NCI-H1092 (cell line): ENCODE data around the gene ANKS1A.

Experiments used
- DNase-seq: peaks from one replicate; lab custom pipeline; 2025; lab: John Stamatoyannopoulos, UW

ANKS1A gene

DNA sequence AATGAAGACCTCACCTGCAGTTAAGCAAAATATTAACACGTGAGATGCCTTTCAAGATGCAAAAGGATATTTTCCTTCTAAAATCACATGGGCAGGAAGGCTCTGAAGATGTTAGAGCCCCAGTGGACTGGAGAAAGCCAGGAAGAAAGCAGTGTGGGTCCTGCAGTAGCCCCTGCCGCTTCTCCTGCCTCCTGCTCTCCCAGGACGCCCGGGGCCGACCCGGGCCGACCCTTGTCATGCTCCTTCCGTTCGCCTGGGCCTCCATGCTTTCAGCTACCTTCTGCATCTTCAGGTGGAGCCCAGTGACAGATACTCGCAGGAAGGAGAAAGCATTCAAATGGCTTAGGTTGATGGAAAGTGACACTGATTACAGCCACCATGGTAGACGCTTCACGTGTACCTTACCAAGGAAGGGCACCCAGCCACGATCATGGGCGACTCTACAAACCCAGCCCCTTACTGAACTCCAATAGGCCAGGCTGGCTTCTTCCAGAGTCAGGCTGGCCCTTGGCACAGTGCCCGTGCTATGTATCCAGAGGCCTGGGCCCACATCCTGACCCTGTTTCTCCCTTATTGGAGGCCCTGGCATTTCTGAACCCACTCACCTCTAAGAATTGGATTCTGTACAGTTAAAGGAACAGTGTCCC is 183.1 kb downstream of the ANKS1A start:
- no peak for DNase-seq

- no peak for DNase-seq
Measured at GRCh38 chr6:35072698-35073055, 183.6 kb downstream of the ANKS1A start.

GRCh38 chr6:35073211-35073610 is 184.2 kb downstream of the ANKS1A start:
- DNase-seq: no peak

- DNase-seq: no peak
Measured at GRCh38 chr6:35073766-35074471, 184.9 kb downstream of the ANKS1A start.

- no peak for DNase-seq
Measured at GRCh38 chr6:35076997-35077712, 188.1 kb downstream of the ANKS1A start.

DNA sequence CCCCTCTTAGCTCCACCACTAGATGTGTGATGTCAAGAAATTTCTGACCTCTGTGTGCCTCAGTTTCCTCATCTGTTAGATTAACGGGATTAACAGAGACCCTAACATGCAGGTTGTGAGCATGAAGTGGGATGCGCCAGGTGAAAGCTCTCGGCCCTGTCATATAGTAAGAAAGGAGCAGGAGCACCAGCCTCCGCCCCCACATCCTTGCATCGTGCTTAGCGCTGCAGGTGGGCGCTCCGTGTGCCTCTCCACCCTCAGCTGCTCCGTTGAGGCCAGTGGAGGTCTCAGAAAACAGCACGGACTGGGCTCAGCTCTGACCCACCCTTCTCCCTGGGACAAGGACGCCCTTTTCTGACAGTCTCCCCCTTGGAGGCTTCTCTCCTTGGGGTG is 188.7 kb downstream of the ANKS1A start:
- DNase-seq: no peak

DNA sequence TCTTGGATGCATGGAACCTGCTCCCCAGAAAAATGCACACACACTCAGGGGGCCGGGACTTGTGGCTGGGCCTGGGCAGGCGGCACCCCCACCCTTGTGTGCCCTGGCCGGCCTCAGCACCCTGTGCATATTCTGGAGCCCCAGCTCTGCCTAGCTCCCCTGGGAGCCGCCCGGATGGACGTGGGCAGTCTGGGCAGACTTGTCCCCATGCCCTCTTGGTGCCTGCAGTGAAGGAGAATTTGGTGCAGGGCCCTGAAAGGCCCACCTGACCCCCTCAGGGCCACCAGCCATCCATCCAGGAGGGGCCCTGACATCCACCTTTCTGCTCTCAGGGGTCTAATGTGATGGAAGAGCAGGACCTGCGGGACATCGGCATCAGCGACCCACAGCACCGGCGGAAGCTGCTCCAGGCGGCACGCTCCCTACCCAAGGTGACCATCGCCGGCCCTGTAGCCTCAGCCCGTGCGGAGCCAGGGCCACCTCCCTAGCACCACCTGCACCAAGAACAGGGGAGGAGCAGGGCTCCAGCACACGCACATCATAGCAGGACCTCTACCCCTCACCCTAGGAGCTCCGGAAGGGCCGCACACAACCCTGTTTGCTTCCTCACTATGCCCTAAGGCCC is 189.3 kb downstream of the ANKS1A start:
- DNase-seq: no peak

DNA sequence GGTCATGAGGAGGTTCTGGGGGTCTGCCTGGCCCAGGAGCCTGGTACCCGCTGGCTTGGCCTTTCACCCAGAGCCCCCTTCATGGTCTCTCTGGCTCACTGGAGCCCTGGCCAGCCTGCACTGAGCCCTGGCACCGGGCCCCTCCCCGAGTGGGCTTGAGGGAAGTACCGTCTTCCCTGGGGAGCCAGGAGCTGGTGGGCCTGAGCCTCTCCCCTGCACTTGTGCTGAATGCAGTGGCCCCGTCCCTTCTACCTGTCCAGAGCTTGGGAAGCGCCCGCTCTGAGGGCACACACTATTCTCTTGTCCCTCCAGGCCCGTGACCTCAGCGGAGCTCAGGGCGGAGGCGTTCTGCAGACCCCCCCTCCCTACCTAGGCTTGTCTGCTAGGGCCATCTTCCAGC is 189.8 kb downstream of the ANKS1A start:
- DNase-seq: no peak

GRCh38 chr6:35079311-35080000 is 190.4 kb downstream of the ANKS1A start:
- DNase-seq: no peak

DNA sequence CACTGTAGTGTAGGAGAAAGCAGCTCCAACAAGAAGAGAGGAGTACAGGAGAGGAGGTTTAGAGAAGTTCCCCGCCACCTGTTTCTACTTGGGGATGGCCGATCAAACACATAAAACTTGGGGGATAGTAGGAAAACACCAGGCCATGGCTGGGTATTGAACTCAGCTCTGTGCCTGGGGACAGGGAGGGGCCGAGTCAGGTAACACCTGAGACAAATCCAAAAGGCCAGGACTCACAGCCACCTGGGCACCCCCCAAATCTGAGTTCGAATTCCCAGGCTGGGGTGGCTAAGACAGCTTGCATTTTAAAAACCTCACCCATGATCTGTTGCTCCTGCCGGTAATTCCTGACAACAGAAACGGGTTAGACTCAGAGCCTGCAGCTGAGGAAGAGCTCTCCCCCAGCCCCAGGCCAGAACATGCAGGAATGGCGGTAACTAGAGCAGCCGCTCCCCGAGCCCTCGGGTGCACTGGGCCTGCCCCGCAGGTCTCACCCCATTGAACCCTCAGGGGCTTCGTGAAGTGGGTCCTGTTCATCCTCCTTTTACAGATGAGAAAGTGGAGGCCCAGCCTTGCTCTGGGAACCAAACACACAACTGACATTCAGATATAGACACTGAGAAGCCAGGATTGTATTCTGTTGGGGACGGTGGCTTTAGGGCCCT is 191.1 kb downstream of the ANKS1A start:
- no peak for DNase-seq

DNA sequence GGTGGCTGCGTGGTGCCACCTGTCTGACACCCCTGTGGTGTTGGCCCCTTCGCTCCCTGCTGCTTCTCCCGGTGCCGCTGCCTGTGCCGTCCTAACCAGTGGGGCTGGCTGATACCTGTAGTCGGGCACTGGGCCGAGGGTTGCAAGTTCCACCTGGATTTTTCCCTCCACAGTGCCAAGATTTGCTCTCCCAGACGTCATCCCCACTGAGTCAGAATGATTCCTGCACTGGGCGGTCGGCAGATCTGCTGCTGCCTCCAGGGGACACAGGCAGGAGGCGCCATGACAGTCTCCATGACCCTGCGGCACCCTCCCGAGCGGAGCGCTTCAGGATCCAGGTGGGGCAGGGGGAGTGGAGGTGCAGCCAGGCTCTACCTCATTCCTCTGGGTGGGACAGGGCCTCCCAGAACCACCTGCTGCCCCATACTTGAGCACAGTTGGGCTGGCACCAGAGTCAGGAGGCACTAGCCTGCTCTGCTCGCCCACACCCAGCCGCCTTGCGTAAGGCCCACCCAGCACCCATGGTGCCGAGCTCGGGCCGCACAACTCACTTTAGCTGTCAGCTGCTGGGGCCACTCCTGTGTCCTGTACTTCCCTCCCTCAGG is 191.9 kb downstream of the ANKS1A start:
- no peak for DNase-seq

DNA sequence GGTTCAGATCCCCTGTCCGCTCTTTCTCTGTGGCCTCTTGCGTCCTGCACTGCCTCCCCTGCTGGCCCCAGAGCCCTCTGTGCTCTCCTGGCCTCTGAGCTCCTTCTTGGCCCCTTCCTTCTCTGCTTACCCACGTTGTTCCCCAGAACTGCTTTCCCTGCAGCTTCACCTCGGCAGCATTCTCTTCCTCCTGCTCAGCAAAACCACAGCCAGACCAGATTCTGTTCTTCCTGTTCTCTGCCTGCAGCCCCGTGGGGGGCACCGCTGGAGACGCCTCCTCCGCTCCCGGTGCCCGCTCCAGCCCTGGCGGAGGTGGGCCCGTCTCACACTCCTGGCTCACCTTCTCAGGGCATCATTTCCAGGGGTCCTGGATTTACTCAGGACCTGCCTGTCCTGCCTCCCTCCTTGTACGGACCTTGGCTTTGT is 192.4 kb downstream of the ANKS1A start:
- DNase-seq: no peak

DNA sequence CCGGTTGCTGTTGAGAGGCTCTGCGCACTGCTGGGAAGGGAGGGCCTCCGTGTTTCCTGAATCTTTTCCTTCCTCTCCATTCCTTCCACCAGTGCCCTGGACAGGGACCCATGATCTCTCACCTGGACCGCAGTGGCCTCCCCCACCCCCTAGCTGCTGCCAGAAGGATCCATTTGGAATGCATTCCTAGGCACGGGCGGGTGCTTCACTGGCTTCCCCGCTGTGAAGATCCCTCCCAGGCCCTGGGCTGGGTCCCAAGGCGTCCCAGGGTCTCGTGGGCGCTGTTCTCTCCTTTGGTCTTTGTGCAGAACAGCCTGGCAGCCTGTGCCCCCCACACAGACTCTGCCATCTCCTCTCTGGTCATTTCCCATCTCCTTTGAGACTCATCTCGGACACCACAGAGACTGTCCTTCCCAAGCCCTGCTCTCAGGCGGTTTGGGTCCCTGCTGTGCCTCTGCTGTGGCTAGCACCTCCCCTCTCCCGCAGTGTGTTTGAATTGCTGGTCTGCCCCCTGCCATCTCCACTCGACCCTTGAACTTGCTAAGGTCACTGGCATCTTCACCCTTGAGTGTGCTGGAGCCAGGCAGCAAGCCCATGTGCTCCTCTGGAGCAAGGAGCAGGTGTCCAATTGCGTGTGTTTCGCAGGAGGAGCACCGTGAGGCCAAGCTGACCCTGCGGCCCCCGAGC is 193.1 kb downstream of the ANKS1A start:
- DNase-seq: no peak

DNA sequence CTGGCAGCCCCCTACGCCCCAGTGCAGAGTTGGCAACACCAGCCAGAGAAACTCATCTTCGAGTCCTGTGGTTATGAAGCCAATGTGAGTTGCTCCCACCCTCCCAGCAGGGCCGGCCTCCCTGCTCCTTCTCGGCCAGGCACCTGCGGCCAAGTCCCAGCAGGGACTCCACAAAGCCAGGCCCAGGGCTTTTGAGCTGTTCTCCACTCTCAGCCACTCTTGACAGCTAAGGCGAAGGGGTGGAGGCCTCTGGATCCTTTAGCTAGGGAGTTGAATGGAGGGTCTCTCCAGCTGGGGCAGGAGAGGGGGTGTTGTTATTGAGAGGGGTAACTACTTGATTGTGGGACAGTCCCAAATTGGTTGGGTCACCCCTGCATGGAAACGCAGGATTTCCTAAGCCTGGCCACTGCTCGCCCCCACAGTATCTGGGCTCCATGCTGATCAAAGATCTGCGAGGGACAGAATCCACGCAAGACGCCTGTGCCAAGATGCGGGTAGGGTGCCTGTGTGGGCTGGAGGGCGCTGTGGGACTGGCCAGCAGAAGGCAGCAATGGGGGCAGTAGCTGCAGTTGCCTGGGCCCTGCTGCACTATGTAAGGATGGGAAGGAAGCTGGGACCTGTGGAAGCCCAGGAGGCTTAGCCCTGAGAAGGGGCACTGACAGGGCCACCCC is 193.8 kb downstream of the ANKS1A start:
- no peak for DNase-seq

DNA sequence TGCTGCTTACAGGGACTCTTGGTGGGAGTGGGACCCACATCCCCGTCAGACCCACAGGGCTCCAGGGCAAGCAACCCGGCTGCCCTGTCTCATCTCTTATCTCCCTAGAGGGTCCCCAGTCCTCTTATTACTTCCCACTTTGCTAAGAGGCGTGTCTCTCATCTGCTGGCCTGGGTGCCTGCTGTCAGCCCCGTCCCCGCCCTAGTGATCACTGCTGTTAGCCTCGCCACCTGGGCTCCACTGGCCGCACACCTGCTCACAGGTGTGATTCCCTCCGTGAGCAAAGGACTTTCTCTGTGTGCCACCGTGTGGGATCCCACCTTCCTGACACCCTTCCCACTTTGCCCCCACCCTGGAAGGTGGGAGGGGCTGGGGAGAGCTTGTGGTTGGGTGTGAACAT is 194.5 kb downstream of the ANKS1A start:
- no peak for DNase-seq

- no peak for DNase-seq
Measured at GRCh38 chr6:35084041-35084491, 195.0 kb downstream of the ANKS1A start.

DNA sequence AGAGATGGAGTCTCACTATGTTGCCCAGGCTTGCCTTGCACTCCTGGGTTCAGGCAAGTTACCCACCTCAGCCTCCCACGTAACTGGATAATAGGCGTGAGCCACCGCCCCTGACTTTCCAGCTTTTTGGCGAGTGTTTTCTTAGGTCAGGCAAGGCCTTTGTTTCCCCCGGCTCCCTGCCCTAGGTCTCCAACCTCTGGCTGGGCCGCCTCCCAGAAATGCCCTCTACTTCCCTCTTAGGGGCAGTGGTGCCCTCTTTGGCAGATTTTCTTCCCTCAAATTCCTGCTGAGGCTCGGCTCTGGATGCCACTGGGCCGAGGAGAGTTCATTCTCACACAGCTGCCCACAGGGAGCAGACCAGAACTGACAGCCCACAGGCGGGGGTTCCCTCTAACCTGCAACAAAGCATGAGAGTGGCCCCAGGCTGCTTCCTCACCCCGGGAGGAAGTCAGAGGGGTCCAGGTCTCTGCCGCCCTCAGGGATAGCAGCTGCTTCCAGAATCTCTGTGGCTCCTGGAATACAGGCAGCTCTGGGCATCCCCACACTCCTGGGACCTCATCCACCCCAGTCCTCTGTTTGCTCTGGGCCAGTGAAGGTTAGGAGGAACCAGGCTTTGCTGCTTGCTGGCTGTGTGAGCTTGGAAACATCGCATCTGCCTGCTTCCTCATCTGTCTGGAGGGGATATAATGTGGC is 195.6 kb downstream of the ANKS1A start:
- DNase-seq: no peak

DNA sequence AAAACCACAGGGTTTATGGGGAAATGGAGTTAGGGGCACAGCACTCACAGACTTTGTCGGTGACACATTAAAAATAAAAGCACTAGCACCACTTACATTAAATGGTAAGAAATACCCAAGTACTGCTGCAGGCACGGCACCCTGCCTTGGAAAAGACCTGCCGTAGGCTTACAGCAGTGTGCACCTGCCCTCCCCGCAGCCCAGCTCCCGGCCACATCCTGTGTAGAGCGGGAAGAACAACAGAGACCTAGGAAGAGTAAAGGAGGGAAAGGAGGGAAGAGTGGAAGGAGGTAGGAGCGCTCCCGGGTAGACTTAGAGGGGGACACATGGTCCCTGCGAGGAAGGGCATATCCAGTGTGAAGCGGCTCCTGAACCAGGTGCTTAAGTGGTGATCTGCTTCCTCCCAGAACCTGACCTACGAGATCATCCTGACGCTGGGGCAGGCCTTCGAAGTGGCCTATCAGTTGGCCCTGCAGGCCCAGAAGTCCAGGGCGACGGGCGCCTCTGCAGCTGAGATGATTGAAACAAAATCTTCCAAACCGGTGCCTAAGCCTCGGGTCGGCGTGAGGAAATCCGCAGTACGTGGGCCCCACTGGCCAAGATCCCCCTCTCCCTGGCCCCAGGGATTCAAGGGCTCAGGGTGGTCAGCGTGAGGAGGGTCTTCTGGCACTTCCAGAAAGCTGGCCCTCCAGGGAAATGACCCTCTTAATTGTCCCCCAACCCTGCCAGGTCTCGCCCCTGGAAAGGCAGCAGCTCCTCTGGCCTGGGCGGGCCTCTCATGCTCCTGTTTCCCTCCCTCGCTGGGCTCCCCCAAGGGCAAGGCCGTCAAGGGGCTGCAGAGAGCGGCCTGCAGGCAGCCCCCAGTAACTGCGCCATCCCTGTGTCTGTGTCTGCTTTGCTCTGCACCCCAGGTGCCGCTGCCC is 196.6 kb downstream of the ANKS1A start:
- DNase-seq: no peak
